GM12872 (cell line): ENCODE data around the gene HOGA1.

Experiments used
- CTCF ChIP-seq: IDR thresholded peaks from 3 replicates; pipeline ENCODE4 v1.5.1; 2011; ENCODE audit warnings: low read depth, mild to moderate bottlenecking, low read length, moderate library complexity; ENCODE audit not compliant: insufficient read depth

HOGA1 gene

GRCh38 chr10:97597778-97598177 lies 13.6 kb downstream of the HOGA1 start:
- TF ChIP-seq CTCF = no peak

GRCh38 chr10:97598407-97599271 lies 14.4 kb downstream of the HOGA1 start:
- TF ChIP-seq CTCF = no peak

GRCh38 chr10:97599272-97599619 lies 15.1 kb downstream of the HOGA1 start:
- no peak for TF ChIP-seq CTCF

- no peak for TF ChIP-seq CTCF
Observed at GRCh38 chr10:97600616-97601015, 16.4 kb downstream of the HOGA1 start.

GRCh38 chr10:97601268-97602215 lies 17.4 kb downstream of the HOGA1 start:
- no peak for TF ChIP-seq CTCF

- no peak for TF ChIP-seq CTCF
Observed at GRCh38 chr10:97607095-97607636, 23.0 kb downstream of the HOGA1 start.

- no peak for TF ChIP-seq CTCF
Observed at GRCh38 chr10:97608991-97609561, 24.9 kb downstream of the HOGA1 start.
